Measurements from ENCODE around the gene SH3PXD2A. TPM values are rescaled to one million over a fixed set of nuclear protein-coding genes. Genes with fewer than 3 reads are reported as not detected.

SH3PXD2A gene, protein sequence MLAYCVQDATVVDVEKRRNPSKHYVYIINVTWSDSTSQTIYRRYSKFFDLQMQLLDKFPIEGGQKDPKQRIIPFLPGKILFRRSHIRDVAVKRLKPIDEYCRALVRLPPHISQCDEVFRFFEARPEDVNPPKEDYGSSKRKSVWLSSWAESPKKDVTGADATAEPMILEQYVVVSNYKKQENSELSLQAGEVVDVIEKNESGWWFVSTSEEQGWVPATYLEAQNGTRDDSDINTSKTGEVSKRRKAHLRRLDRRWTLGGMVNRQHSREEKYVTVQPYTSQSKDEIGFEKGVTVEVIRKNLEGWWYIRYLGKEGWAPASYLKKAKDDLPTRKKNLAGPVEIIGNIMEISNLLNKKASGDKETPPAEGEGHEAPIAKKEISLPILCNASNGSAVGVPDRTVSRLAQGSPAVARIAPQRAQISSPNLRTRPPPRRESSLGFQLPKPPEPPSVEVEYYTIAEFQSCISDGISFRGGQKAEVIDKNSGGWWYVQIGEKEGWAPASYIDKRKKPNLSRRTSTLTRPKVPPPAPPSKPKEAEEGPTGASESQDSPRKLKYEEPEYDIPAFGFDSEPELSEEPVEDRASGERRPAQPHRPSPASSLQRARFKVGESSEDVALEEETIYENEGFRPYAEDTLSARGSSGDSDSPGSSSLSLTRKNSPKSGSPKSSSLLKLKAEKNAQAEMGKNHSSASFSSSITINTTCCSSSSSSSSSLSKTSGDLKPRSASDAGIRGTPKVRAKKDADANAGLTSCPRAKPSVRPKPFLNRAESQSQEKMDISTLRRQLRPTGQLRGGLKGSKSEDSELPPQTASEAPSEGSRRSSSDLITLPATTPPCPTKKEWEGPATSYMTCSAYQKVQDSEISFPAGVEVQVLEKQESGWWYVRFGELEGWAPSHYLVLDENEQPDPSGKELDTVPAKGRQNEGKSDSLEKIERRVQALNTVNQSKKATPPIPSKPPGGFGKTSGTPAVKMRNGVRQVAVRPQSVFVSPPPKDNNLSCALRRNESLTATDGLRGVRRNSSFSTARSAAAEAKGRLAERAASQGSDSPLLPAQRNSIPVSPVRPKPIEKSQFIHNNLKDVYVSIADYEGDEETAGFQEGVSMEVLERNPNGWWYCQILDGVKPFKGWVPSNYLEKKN
- 3.3 TPM for polyA plus RNA-seq (2012; ENCODE audit: low read depth, missing spikeins)

DNA sequence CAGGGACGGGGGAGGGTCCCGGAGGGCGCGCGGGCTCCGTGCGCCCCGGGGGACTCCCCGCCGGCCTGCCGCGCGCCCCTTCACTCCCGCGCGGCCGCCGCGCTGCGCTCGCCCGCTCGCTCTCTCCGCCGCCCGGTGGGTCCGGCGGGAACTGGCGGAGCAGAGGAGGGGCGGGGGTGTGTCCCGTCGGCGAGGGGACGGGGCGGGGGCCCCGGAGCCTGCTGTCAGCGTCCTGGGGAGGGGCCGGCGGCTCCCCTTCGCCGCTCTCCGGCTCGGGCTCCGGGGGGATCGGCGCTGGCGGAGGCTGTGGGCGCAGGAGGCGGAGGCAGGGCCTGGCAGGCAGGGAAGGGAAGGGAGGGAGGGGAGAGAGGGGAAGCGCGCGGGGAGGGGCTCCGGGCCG, at the start of gene SH3PXD2A:
SH3PXD2A (minus strand) TSS at position 153 of the 400 bp plus-strand sequence. CDS start 310 bp downstream, outside the sequence.
- DNase-seq (ENCODE audit: insufficient read length, low spot score) (no peak), FAIRE-seq (no peak)
- no peak for TF ChIP-seq POU2F2 (IDR thresholded peaks at IDR 0.05; ENCODE audit: low read depth, low read length)

DNA sequence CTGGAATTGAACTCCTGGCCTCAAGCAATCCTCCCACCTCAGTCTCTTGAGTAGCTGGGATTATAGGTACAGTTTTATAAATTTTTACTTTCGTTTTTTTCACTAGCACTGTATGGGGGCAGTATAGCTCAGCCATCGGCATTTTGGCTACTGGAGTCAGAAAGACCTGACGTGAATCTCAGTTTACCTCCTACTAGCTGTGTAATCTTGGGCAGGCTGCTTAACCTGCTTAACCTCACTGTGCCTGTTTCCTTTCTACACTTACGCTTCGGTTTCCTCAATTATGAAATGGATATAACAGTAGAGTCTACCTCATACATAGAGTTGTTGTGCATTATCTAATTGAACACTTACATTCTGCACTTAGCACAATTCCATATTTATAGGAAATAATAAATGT, 45.9 kb upstream of the SH3PXD2A start:
- no peak for TF ChIP-seq POLR2A (IDR thresholded peaks at IDR 0.05; ENCODE audit: low read depth, low read length)
- TF ChIP-seq POU2F2 (IDR thresholded peaks at IDR 0.05; ENCODE audit: low read depth, low read length): no peak
- FAIRE-seq (no peak), DNase-seq (ENCODE audit: insufficient read length, low spot score) (no peak)

DNA sequence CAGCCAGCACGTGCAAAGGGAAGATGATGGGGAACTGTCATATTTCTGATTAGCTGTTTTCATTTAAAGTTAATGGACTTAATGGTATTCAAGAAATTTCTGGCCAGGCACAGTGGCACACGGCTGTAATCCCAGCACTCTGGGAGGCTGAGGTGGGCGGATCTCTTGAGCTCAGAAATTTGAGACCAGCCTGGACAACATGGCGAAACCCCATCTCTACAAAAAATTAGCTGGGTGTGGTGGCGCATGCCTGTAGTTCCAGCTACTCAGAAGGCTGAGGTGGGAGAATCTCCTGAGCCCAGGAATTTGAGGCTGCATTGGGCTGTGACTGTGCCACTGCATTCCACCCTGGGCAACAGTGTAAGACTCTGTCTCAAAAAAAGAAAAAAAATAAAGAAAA, 43.9 kb upstream of the SH3PXD2A start:
- TF ChIP-seq POLR2AphosphoS5 (IDR thresholded peaks at IDR 0.05; ENCODE audit: low read depth, low read length) (no peak), TAF1 (IDR thresholded peaks at IDR 0.05; ENCODE audit: low read depth, low read length) (no peak), PAX5 (IDR thresholded peaks at IDR 0.05; ENCODE audit: insufficient read depth, low read length, severe bottlenecking) (no peak), SPI1 (IDR thresholded peaks at IDR 0.05; ENCODE audit: low read depth, low read length) (no peak), POU2F2 (IDR thresholded peaks at IDR 0.05; ENCODE audit: low read depth, low read length) (no peak), POLR2A (IDR thresholded peaks at IDR 0.05; ENCODE audit: low read depth, low read length) (no peak)
- DNase-seq (ENCODE audit: insufficient read length, low spot score) (no peak), FAIRE-seq (no peak)

DNA sequence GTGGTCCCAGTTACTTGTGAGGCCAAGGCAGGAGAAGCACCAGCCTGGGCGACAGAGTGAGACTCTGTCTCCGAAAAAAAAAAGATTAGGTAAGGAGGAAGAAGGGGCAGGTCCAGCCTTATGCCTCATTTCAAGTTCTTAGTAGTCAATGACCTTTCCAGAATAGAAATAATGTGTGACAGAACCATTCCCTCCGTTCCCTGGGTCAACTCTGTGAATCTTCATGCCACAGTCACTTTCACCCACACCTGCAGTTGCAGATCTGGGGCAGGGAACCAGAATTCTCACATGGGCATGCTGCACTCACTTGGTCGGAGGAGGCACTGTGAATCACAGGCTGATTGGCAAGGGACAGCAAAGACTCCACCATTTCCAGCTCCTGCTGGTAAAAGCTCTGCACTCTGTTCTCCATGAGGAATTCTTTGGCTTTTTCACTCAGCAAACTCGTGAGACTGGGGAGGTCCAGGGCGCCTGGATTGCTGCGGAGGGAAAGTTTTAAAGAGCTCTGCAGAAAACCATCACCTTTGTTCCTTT, 41.9 kb upstream of the SH3PXD2A start:
- TF ChIP-seq POU2F2 (IDR thresholded peaks at IDR 0.05; ENCODE audit: low read depth, low read length): no peak
- no peak for TF ChIP-seq POLR2A (IDR thresholded peaks at IDR 0.05; ENCODE audit: low read depth, low read length)
- TF ChIP-seq POLR2AphosphoS5 (IDR thresholded peaks at IDR 0.05; ENCODE audit: low read depth, low read length): no peak
- TF ChIP-seq SPI1 (IDR thresholded peaks at IDR 0.05; ENCODE audit: low read depth, low read length): no peak
- TF ChIP-seq PAX5 (IDR thresholded peaks at IDR 0.05; ENCODE audit: insufficient read depth, low read length, severe bottlenecking): no peak
- no peak for TF ChIP-seq TAF1 (IDR thresholded peaks at IDR 0.05; ENCODE audit: low read depth, low read length)
- DNase-seq (ENCODE audit: insufficient read length, low spot score) (no peak), FAIRE-seq (no peak)

DNA sequence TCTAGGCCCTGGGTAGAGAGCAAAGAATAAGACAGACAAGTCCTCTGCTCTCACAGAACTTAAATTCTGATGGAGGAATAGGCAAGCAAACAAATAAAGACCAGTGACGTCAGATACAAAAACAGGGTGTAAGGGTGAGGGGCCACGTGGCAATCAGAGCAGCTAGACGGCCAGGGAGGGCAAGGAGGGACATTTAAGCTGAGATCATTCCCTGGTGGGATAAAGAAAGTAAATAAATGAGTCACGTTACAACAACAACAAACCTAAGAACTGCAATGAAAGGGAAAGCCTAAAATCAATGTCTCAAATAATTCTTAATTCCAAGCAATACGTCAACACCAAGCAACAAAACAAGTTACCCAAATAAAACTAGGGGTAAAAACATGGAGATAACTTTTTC, 40.8 kb upstream of the SH3PXD2A start:
- TF ChIP-seq POLR2AphosphoS5 (IDR thresholded peaks at IDR 0.05; ENCODE audit: low read depth, low read length): no peak
- no peak for TF ChIP-seq POLR2A (IDR thresholded peaks at IDR 0.05; ENCODE audit: low read depth, low read length)
- no peak for TF ChIP-seq TAF1 (IDR thresholded peaks at IDR 0.05; ENCODE audit: low read depth, low read length)
- FAIRE-seq (no peak), DNase-seq (ENCODE audit: insufficient read length, low spot score) (no peak)

DNA sequence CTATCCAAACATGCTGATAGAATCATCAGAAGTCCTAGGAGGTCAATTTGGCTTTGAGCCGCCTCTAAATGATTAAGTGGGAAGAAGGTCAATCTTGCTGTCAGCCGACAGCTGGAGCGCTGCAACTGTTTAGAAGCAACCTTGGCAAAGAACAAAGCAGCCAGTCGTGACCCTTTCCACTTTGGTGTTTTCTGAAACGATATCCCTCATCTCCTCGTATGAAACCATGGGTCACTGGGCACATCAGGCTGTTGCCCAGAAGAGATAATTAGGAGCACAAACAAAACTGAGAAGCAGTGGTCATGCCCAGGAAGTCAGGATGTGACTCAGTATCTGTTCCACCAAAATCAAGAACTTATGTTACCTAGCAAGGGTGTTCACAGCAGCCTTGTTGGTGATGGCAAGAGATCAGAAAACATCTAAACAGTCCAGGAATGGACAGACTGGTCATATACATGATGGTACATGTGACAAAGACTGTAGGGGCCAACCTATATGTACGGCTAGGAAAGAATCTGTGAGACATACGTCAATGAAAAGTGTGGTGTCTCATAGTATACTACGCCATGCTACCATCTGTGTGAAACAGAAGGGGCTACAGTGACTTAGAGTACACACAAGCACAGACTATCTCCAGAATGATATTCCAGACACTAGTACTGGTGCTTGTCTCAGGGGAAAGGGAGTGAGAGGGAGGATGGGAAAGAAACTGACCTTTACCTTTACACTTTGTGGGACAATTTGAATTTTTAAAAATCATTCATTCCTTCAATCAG, 40.2 kb upstream of the SH3PXD2A start:
- no peak for TF ChIP-seq PAX5 (IDR thresholded peaks at IDR 0.05; ENCODE audit: insufficient read depth, low read length, severe bottlenecking)
- no peak for TF ChIP-seq POLR2AphosphoS5 (IDR thresholded peaks at IDR 0.05; ENCODE audit: low read depth, low read length)
- TF ChIP-seq TAF1 (IDR thresholded peaks at IDR 0.05; ENCODE audit: low read depth, low read length): no peak
- TF ChIP-seq POLR2A (IDR thresholded peaks at IDR 0.05; ENCODE audit: low read depth, low read length): no peak
- no peak for TF ChIP-seq SPI1 (IDR thresholded peaks at IDR 0.05; ENCODE audit: low read depth, low read length)
- TF ChIP-seq POU2F2 (IDR thresholded peaks at IDR 0.05; ENCODE audit: low read depth, low read length): no peak
- FAIRE-seq (peak; percentile 47), DNase-seq (ENCODE audit: insufficient read length, low spot score) (no peak)

DNA sequence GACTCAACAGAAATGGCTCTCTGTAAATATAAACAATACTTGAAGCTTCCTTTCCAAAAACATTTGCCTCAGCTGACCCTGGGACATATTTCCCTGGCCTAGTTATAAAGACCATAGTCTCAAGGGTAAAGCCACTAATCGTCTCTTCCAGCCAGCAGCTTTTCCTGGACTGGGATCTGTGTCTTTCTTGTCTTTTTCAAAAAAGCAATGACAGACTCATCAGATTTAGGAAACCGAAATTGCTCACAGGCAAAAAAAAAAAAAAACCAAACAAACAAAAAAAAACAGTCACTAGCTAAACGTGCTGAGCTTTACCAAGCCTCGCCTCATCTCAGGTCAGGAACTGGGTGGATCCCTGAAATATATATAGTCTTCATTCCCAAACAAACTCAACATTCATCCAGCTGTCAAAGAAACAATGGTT, 39.1 kb upstream of the SH3PXD2A start:
- DNase-seq (ENCODE audit: insufficient read length, low spot score) (no peak), FAIRE-seq (no peak)
- TF ChIP-seq TAF1 (IDR thresholded peaks at IDR 0.05; ENCODE audit: low read depth, low read length) (no peak), POU2F2 (IDR thresholded peaks at IDR 0.05; ENCODE audit: low read depth, low read length) (no peak), SPI1 (IDR thresholded peaks at IDR 0.05; ENCODE audit: low read depth, low read length) (no peak), PAX5 (IDR thresholded peaks at IDR 0.05; ENCODE audit: insufficient read depth, low read length, severe bottlenecking) (no peak), POLR2A (IDR thresholded peaks at IDR 0.05; ENCODE audit: low read depth, low read length) (no peak), POLR2AphosphoS5 (IDR thresholded peaks at IDR 0.05; ENCODE audit: low read depth, low read length) (no peak)

DNA sequence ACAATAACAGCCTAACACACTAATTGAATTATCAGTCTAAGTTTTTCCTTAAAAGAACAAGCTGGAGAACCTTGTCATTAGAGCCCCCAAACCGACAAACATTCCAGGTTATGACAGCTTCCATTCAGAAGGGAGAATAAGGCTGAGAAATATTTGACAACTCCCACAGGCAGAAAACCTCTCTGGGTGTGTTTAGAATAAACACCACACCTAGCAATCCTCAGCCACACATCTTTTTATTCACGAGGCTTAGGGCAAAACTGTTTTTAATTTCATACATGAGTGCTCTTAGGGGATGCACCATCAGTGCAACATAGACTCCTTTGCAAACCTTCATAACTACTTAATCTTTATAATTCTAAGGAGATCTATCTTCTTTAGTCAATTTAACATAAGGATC, 38.4 kb upstream of the SH3PXD2A start:
- TF ChIP-seq TAF1 (IDR thresholded peaks at IDR 0.05; ENCODE audit: low read depth, low read length) (no peak), POLR2A (IDR thresholded peaks at IDR 0.05; ENCODE audit: low read depth, low read length) (no peak), POU2F2 (IDR thresholded peaks at IDR 0.05; ENCODE audit: low read depth, low read length) (no peak), SPI1 (IDR thresholded peaks at IDR 0.05; ENCODE audit: low read depth, low read length) (no peak), PAX5 (IDR thresholded peaks at IDR 0.05; ENCODE audit: insufficient read depth, low read length, severe bottlenecking) (no peak), POLR2AphosphoS5 (IDR thresholded peaks at IDR 0.05; ENCODE audit: low read depth, low read length) (no peak)
- FAIRE-seq (no peak), DNase-seq (ENCODE audit: insufficient read length, low spot score) (no peak)

DNA sequence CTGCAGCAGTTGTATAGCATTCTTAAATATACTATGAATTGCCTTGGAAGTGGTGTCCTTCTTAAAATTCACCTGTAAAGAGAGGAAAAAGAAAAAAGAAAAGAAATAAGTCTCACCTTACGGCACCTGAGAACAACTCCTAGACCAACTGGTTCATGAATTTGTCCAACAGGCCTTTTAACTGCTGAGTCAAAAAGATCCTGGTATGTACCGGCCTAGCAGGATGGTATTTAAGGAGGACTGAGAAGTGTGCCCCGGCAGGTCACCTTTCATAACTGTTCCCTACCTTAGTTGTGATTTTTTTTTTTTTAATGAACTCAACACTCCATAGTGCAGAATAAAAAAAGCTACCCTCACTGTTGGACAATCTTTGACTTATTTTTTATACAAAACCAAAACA, 36.8 kb upstream of the SH3PXD2A start:
- FAIRE-seq (no peak), DNase-seq (ENCODE audit: insufficient read length, low spot score) (no peak)
- TF ChIP-seq TAF1 (IDR thresholded peaks at IDR 0.05; ENCODE audit: low read depth, low read length) (no peak), SPI1 (IDR thresholded peaks at IDR 0.05; ENCODE audit: low read depth, low read length) (no peak), POLR2A (IDR thresholded peaks at IDR 0.05; ENCODE audit: low read depth, low read length) (no peak), POU2F2 (IDR thresholded peaks at IDR 0.05; ENCODE audit: low read depth, low read length) (no peak), POLR2AphosphoS5 (IDR thresholded peaks at IDR 0.05; ENCODE audit: low read depth, low read length) (no peak), PAX5 (IDR thresholded peaks at IDR 0.05; ENCODE audit: insufficient read depth, low read length, severe bottlenecking) (no peak)

Measured in GM12891 (cell line).